ENCODE results near the gene TFAP2E.

GRCh38 chr1:35600593-35600992 is 27.5 kb downstream of the TFAP2E start:
- TF ChIP-seq POLR2A (IDR thresholded peaks at IDR 0.05) = no peak
- no peak for TF ChIP-seq CTCF (IDR thresholded peaks at IDR 0.05)

Measured in ovary (tissue), 3 donors.